Transverse colon (tissue), 3 donors: ENCODE results near the gene DISC1.

ENCODE experiments used
- POLR2A ChIP-seq: fragments of 450-650 bp; IDR thresholded peaks from one replicate; pipeline ENCODE4 v1.6.1; 2016; ENCODE audit warnings: antibody characterized with exemption, mild to moderate bottlenecking, moderate library complexity
- POLR2AphosphoS5 ChIP-seq, 3 donors: sonication (generic); formaldehyde crosslinking; IDR thresholded peaks; one replicate each; pipeline ENCODE4 v1.6.1; 2016; ENCODE audit warnings: antibody characterized with exemption in 3 of 3

GRCh38 chr1:231808116-231808515 is 181.5 kb downstream of the DISC1 start:
- TF ChIP-seq POLR2A, result no peak
- no peak for TF ChIP-seq POLR2AphosphoS5 (IDR thresholded peaks at IDR 0.05)
